GM11168 (cell line): ENCODE data around the gene EIPR1.
"Not testable (repeated sequence)": the region's sequence is repeated elsewhere in the genome, so short reads cannot be mapped to it uniquely, and the experiment has no call there.

ENCODE experiments used
- in situ Hi-C: fragments of 300-500 bp; cut with MboI; formaldehyde crosslinking; loops from one replicate; pipeline ENCODE4 v1.12.0; 2022; ENCODE audit warnings: low sequenced_read_pairs; ENCODE audit not compliant: unreplicated experiment

The EIPR1 gene

GRCh38 chr2:3404349-3404894 lies 26.8 kb upstream of the EIPR1 start:
- in situ Hi-C loops, result no loop called here

- in situ Hi-C loops, result no loop called here
Observed at GRCh38 chr2:3403587-3404334, 26.1 kb upstream of the EIPR1 start.

GRCh38 chr2:3399829-3400228 lies 22.2 kb upstream of the EIPR1 start:
- in situ Hi-C loops, result no loop called here

GRCh38 chr2:3399381-3399780 lies 21.8 kb upstream of the EIPR1 start:
- in situ Hi-C loops, result no loop called here

GRCh38 chr2:3398857-3399256 lies 21.2 kb upstream of the EIPR1 start:
- in situ Hi-C loops, result no loop called here

GRCh38 chr2:3396920-3397559 lies 19.4 kb upstream of the EIPR1 start:
- in situ Hi-C loops, result no loop called here

- in situ Hi-C loops, result no loop called here
Observed at GRCh38 chr2:3392216-3392615, 14.6 kb upstream of the EIPR1 start.

GRCh38 chr2:3390041-3390440 lies 12.4 kb upstream of the EIPR1 start:
- in situ Hi-C loops, result no loop called here

GRCh38 chr2:3389193-3389592 lies 11.6 kb upstream of the EIPR1 start:
- in situ Hi-C loops, result no loop called here

- in situ Hi-C loops, result no loop called here
Observed at GRCh38 chr2:3388412-3388738, 10.8 kb upstream of the EIPR1 start.

- in situ Hi-C loops, result no loop called here
Observed at GRCh38 chr2:3387644-3388411, 10.2 kb upstream of the EIPR1 start.

GRCh38 chr2:3387011-3387410 lies 9.4 kb upstream of the EIPR1 start:
- in situ Hi-C loops, result no loop called here

- in situ Hi-C loops, result no loop called here
Observed at GRCh38 chr2:3386448-3386958, 8.9 kb upstream of the EIPR1 start.

- in situ Hi-C loops, result no loop called here
Observed at GRCh38 chr2:3379647-3380534, 2.3 kb upstream of the EIPR1 start, which contains the start of gene TRAPPC12. TRAPPC12 (plus strand) TSS chr2:3379694; CDS start chr2:3387624, 7,930 bp downstream.

GRCh38 chr2:3379339-3379646 lies 1.7 kb upstream of the EIPR1 start:
- in situ Hi-C loops, result no loop called here

GRCh38 chr2:3377279-3377611 lies 373 bp downstream of the EIPR1 start:
- in situ Hi-C loops, result no loop called here

- in situ Hi-C loops, result no loop called here
Observed at GRCh38 chr2:3376821-3377220, 797 bp downstream of the EIPR1 start.

- in situ Hi-C loops, result not testable (repeated sequence)
Observed at GRCh38 chr2:3369340-3370181, 8.1 kb downstream of the EIPR1 start.

GRCh38 chr2:3368261-3368722 lies 9.3 kb downstream of the EIPR1 start:
- in situ Hi-C loops, result no loop called here
